CD4-positive, alpha-beta memory T cell (primary cell): ENCODE results near the gene MBD3. TPM values are rescaled to one million over a fixed set of nuclear protein-coding genes. Genes with fewer than 3 reads are reported as not detected.
A peak's percentile ranks its signal among the peaks of the same experiment; 100 is the strongest.

ENCODE experiments used
- CTCF ChIA-PET: fragments of 350-600 bp; sonication (Branson Sonifier 250); formaldehyde crosslinking; loops from one replicate; lab custom pipeline; 2021; ENCODE audit warnings: inconsistent platforms; ENCODE audit not compliant: partially characterized antibody; lab: Charles Lee
- POLR2A ChIA-PET: fragments of 350-600 bp; sonication (Branson Sonifier 250); formaldehyde crosslinking; loops from one replicate; lab custom pipeline; 2021; ENCODE audit not compliant: partially characterized antibody; lab: Charles Lee
- DNase-seq, 5 donors: peaks; one replicate each; pipeline versions ENCODE4 v3.0.0 to v3.0.0-alpha.2; 2020 to 2022; ENCODE audit warnings: mixed read lengths in 1 of 5
- H3K27ac ChIP-seq: one replicate; pipeline ENCODE4 v1.7.0; 2013; ENCODE audit warnings: low read depth, low read length
- H3K27me3 ChIP-seq: 2 replicates; pipeline ENCODE4 v1.7.0; 2013; ENCODE audit warnings: mild to moderate bottlenecking, low read length, moderate library complexity; ENCODE audit not compliant: insufficient read depth
- H3K36me3 ChIP-seq: 2 replicates; pipeline ENCODE4 v1.7.0; 2013; ENCODE audit warnings: mild to moderate bottlenecking, low read length, moderate library complexity; ENCODE audit not compliant: insufficient read depth
- H3K4me1 ChIP-seq: 2 replicates; pipeline ENCODE4 v1.7.0; 2013; ENCODE audit warnings: mild to moderate bottlenecking, low read length, moderate library complexity; ENCODE audit not compliant: insufficient read depth
- H3K4me3 ChIP-seq, 2 donors: one replicate each; pipeline ENCODE4 v1.7.0; 2013; ENCODE audit warnings: low read length in 2 of 2, mild to moderate bottlenecking in 1 of 2
- H3K9me3 ChIP-seq, 2 donors: one replicate each; pipeline ENCODE4 v1.7.0; 2013; ENCODE audit warnings: low read length in 2 of 2, control low read depth in 1 of 2; ENCODE audit not compliant: control insufficient read depth in 1 of 2
- H3K27ac Mint-ChIP-seq, 7 donors: one replicate each; pipeline ENCODE4 v1.8.0; 2020 to 2021; ENCODE audit warnings: mixed read lengths in 7 of 7, mild to moderate bottlenecking in 6 of 7, inconsistent platforms in 3 of 7, moderate library complexity in 3 of 7
- H3K27me3 Mint-ChIP-seq, 2 donors: one replicate each; pipeline ENCODE4 v1.8.0; 2020 to 2021; ENCODE audit warnings: mixed read lengths in 2 of 2
- H3K36me3 Mint-ChIP-seq, 2 donors: one replicate each; pipeline ENCODE4 v1.8.0; 2020 to 2021; ENCODE audit warnings: mixed read lengths in 2 of 2, inconsistent platforms in 1 of 2, mild to moderate bottlenecking in 1 of 2
- H3K4me1 Mint-ChIP-seq, 4 donors: one replicate each; pipeline ENCODE4 v1.8.0; 2020 to 2021; ENCODE audit warnings: mixed read lengths in 4 of 4, mild to moderate bottlenecking in 1 of 4
- H3K4me3 Mint-ChIP-seq, 8 donors: one replicate each; pipeline ENCODE4 v1.8.0; 2020 to 2021; ENCODE audit warnings: mixed read lengths in 8 of 8, mild to moderate bottlenecking in 7 of 8, moderate library complexity in 6 of 8, inconsistent platforms in 3 of 8
- H3K9me3 Mint-ChIP-seq, 8 donors: one replicate each; pipeline ENCODE4 v1.8.0; 2020 to 2021; ENCODE audit warnings: mixed read lengths in 8 of 8, mild to moderate bottlenecking in 5 of 8, inconsistent platforms in 3 of 8, moderate library complexity in 1 of 8
- intact Hi-C: fragments of 100-400 bp; cut with micrococcal nuclease; formaldehyde crosslinking; loops from one replicate; pipeline ENCODE4 v1.15.1; 2023
- polyA plus RNA-seq, 2 donors: library from polyadenylated mRNA; unstranded; fragments of 300-500 nt; fragmentation: Illumina TruSeq; gene quantifications; one replicate each; pipeline ENCODE4 v1.2.3, GENCODE V29; 2021
- total RNA-seq, 2 experiments: library from RNA; stranded (reverse); gene quantifications; one replicate each; pipeline ENCODE4 v1.2.3, GENCODE V29; 2021

Gene MBD3
- total and polyA plus RNA-seq, 4 experiments from 2014 or later = 3.9 to 62.8 (median 34.6) TPM

- Mint-ChIP-seq H3K4me3 (no peak overlapping the region), H3K27ac (no peak overlapping the region), H3K36me3 (peaks cover 6 to 10% of the 10 kb centered on the region in 2 donors), H3K27me3 (no peaks in the 10 kb centered on the region), H3K4me1 (peaks cover 0 to 9% (median 3%) of the 10 kb centered on the region in 4 donors), H3K9me3 (no peaks in the 10 kb centered on the region)
- ChIA-PET CTCF (no interaction called here), POLR2A (no interaction called here)
- Histone ChIP-seq H3K9me3 (no peaks in the 10 kb centered on the region), H3K36me3 (peaks cover 15% of the 10 kb centered on the region), H3K4me1 (peaks cover under 1% of the 10 kb centered on the region), H3K27ac (no peak overlapping the region), H3K27me3 (no peaks in the 10 kb centered on the region), H3K4me3 (no peak overlapping the region)
- intact Hi-C loops = no loop called here
- DNase-seq = no peak
Observed at GRCh38 chr19:1585243-1585580, 7.5 kb downstream of the MBD3 start.

GRCh38 chr19:1584500-1585242 is 8.0 kb downstream of the MBD3 start:
- Histone ChIP-seq H3K36me3 (peaks cover 15% of the 10 kb centered on the region), H3K4me3 (no peak overlapping the region), H3K4me1 (no peaks in the 10 kb centered on the region), H3K27ac (no peak overlapping the region), H3K9me3 (no peaks in the 10 kb centered on the region), H3K27me3 (no peaks in the 10 kb centered on the region)
- Mint-ChIP-seq H3K27me3 (no peaks in the 10 kb centered on the region), H3K4me1 (peaks cover 0 to 7% (median 2%) of the 10 kb centered on the region in 4 donors), H3K36me3 (peaks cover 10 to 12% of the 10 kb centered on the region in 2 donors), H3K27ac (peak overlapping the region in 2 of 7 donors; percentile 13 to 48), H3K4me3 (no peak overlapping the region), H3K9me3 (no peaks in the 10 kb centered on the region)
- CTCF ChIA-PET = no interaction called here
- intact Hi-C loops = no loop called here
- POLR2A ChIA-PET = no interaction called here
- DNase-seq = no peak

GRCh38 chr19:1582201-1582600 is 10.5 kb downstream of the MBD3 start:
- intact Hi-C loops = no loop called here

GRCh38 chr19:1580957-1581356 is 11.7 kb downstream of the MBD3 start:
- H3K4me1 ChIP-seq = no peaks in the 10 kb centered on the region
- H3K27me3 ChIP-seq = no peaks in the 10 kb centered on the region
- DNase-seq = no peak
- ChIA-PET POLR2A (no interaction called here), CTCF (no interaction called here)
- no peaks in the 10 kb centered on the region for H3K9me3 ChIP-seq
- Mint-ChIP-seq H3K27ac (no peak overlapping the region), H3K4me3 (no peak overlapping the region), H3K4me1 (peaks cover 0 to 4% (median 1%) of the 10 kb centered on the region in 4 donors), H3K9me3 (no peaks in the 10 kb centered on the region), H3K36me3 (peaks cover 10 to 16% of the 10 kb centered on the region in 2 donors), H3K27me3 (no peaks in the 10 kb centered on the region)
- H3K4me3 ChIP-seq = no peak overlapping the region
- peaks cover 15% of the 10 kb centered on the region for H3K36me3 ChIP-seq
- intact Hi-C loops = no loop called here
- H3K27ac ChIP-seq = no peak overlapping the region

More at GRCh38 chr19:1582201-1582600, 10.5 kb downstream of the MBD3 start:
- H3K9me3 ChIP-seq = no peaks in the 10 kb centered on the region
- peaks cover 15% of the 10 kb centered on the region for H3K36me3 ChIP-seq
- Mint-ChIP-seq H3K4me3 (no peak overlapping the region), H3K27ac (no peak overlapping the region), H3K27me3 (no peaks in the 10 kb centered on the region), H3K9me3 (no peaks in the 10 kb centered on the region), H3K36me3 (peaks cover 10 to 17% of the 10 kb centered on the region in 2 donors), H3K4me1 (peaks cover 0 to 5% (median 1%) of the 10 kb centered on the region in 4 donors)
- no peak overlapping the region for H3K4me3 ChIP-seq
- H3K27ac ChIP-seq = no peak overlapping the region
- H3K4me1 ChIP-seq = no peaks in the 10 kb centered on the region
- H3K27me3 ChIP-seq = no peaks in the 10 kb centered on the region
- DNase-seq = no peak
- POLR2A ChIA-PET = interaction anchor here (0.5 to 0.9 kb wide), 2 partner anchors 11 to 57 kb away, joined by 3 read pairs; partner anchors contain the start of gene MBD3
- CTCF ChIA-PET = no interaction called here

- no peaks in the 10 kb centered on the region for H3K27me3 Mint-ChIP-seq
- intact Hi-C loops = no loop called here
- peaks cover 0 to 2% (median under 1%) of the 10 kb centered on the region in 4 donors for H3K4me1 Mint-ChIP-seq
- Histone ChIP-seq H3K27ac (no peak overlapping the region), H3K4me3 (no peak overlapping the region), H3K36me3 (peaks cover 15% of the 10 kb centered on the region), H3K4me1 (no peaks in the 10 kb centered on the region), H3K27me3 (no peaks in the 10 kb centered on the region), H3K9me3 (no peaks in the 10 kb centered on the region)
- CTCF ChIA-PET = no interaction called here
- H3K36me3 Mint-ChIP-seq = peaks cover 10 to 18% of the 10 kb centered on the region in 2 donors
- no peak overlapping the region for H3K4me3 Mint-ChIP-seq
- POLR2A ChIA-PET = no interaction called here
- DNase-seq = no peak
- H3K9me3 Mint-ChIP-seq = no peaks in the 10 kb centered on the region
- H3K27ac Mint-ChIP-seq = no peak overlapping the region
Observed at GRCh38 chr19:1580382-1580781, 12.3 kb downstream of the MBD3 start.

- Histone ChIP-seq H3K4me1 (no peaks in the 10 kb centered on the region), H3K27me3 (no peaks in the 10 kb centered on the region), H3K27ac (no peak overlapping the region), H3K36me3 (peaks cover 15% of the 10 kb centered on the region), H3K9me3 (no peaks in the 10 kb centered on the region), H3K4me3 (no peak overlapping the region)
- Mint-ChIP-seq H3K9me3 (no peaks in the 10 kb centered on the region), H3K27me3 (no peaks in the 10 kb centered on the region), H3K36me3 (peaks cover 10 to 18% of the 10 kb centered on the region in 2 donors), H3K27ac (no peak overlapping the region), H3K4me1 (peaks cover 0 to 2% (median 0%) of the 10 kb centered on the region in 4 donors), H3K4me3 (no peak overlapping the region)
- intact Hi-C loops = no loop called here
- ChIA-PET POLR2A (interaction anchor here (0.6 kb wide), 1 partner anchor 86 kb away, joined by 3 read pairs; no protein-coding TSS in a partner anchor), CTCF (no interaction called here)
- DNase-seq = no peak
Observed at GRCh38 chr19:1579222-1579621, 13.4 kb downstream of the MBD3 start.

- H3K4me1 Mint-ChIP-seq = peaks cover 0 to 2% (median 0%) of the 10 kb centered on the region in 4 donors
- peaks cover 13% of the 10 kb centered on the region for H3K36me3 ChIP-seq
- ChIA-PET POLR2A (no interaction called here), CTCF (no interaction called here)
- no peaks in the 10 kb centered on the region for H3K4me1 ChIP-seq
- no peaks in the 10 kb centered on the region for H3K9me3 ChIP-seq
- no peaks in the 10 kb centered on the region for H3K27me3 Mint-ChIP-seq
- H3K4me3 Mint-ChIP-seq = no peak overlapping the region
- peaks cover 10 to 15% of the 10 kb centered on the region in 2 donors for H3K36me3 Mint-ChIP-seq
- no peak overlapping the region for H3K27ac Mint-ChIP-seq
- H3K4me3 ChIP-seq = no peak overlapping the region
- H3K27me3 ChIP-seq = no peaks in the 10 kb centered on the region
- H3K27ac ChIP-seq = no peak overlapping the region
- no peak for DNase-seq
- intact Hi-C loops = no loop called here
- no peaks in the 10 kb centered on the region for H3K9me3 Mint-ChIP-seq
Observed at GRCh38 chr19:1577929-1578618, 14.6 kb downstream of the MBD3 start.
